Thoracic aorta (tissue), 2 donors: ENCODE data around the gene CEP68. TPM values are rescaled to one million over a fixed set of nuclear protein-coding genes. Genes with fewer than 3 reads are reported as not detected.
"Not testable (repeated sequence)": the region's sequence is repeated elsewhere in the genome, so short reads cannot be mapped to it uniquely, and the experiment has no call there.

Source experiments
- ATAC-seq: fragments of 150-250 bp; one replicate; pipeline ENCODE4 v1.8.0; 2017; ENCODE audit warnings: low read depth; ENCODE audit not compliant: insufficient number of reproducible peaks, low FRiP score
- DNase-seq: peaks from one replicate; pipeline ENCODE4 v3.0.0-alpha.2; 2020; ENCODE audit warnings: low spot score
- H3K27ac ChIP-seq, 2 donors: fragments of 200-600 bp; sonication (generic); 1 replicate in 1 of 2; 2 replicates in 1 of 2; pipeline ENCODE4 v1.5.1; 2016; ENCODE audit warnings: mild to moderate bottlenecking in 2 of 2, moderate library complexity in 2 of 2
- H3K27me3 ChIP-seq: fragments of 200-600 bp; sonication (generic); replicated peaks from 2 replicates; pipeline ENCODE4 v1.6.0; 2016; ENCODE audit warnings: mild to moderate bottlenecking; ENCODE audit not compliant: insufficient read depth
- H3K36me3 ChIP-seq: fragments of 200-600 bp; sonication (generic); one replicate; pipeline ENCODE4 v1.5.1; 2016
- H3K4me1 ChIP-seq, 2 donors: fragments of 200-600 bp; sonication (generic); 1 replicate in 1 of 2; 2 replicates in 1 of 2; pipeline versions ENCODE4 v1.5.1 to v1.6.0; 2016; ENCODE audit warnings: low read depth in 2 of 2, mild to moderate bottlenecking in 1 of 2; ENCODE audit not compliant: control insufficient read depth in 1 of 2
- H3K4me3 ChIP-seq: fragments of 200-600 bp; sonication (generic); 2 replicates; pipeline ENCODE4 v1.5.1; 2016; ENCODE audit warnings: mild to moderate bottlenecking
- H3K9me3 ChIP-seq: fragments of 200-600 bp; sonication (generic); 2 replicates; pipeline ENCODE4 v1.5.1; 2016
- total RNA-seq, 2 donors: library from RNA; depleted of rRNA; stranded (reverse); fragments of >200 nt; gene quantifications; one replicate each; pipeline versions ENCODE4 v1.1.0 to v1.2.3, GENCODE V29; 2016
- TF ChIP-seq, protein P1 (sequence below): fragments of 200-600 bp; sonication (generic); IDR thresholded peaks from one replicate; pipeline ENCODE4 v1.5.1; 2019; ENCODE audit warnings: antibody characterized with exemption

The CEP68 gene
- total RNA-seq, 2 donors from 2014 or later, result 28.8 to 31.3 TPM

DNA sequence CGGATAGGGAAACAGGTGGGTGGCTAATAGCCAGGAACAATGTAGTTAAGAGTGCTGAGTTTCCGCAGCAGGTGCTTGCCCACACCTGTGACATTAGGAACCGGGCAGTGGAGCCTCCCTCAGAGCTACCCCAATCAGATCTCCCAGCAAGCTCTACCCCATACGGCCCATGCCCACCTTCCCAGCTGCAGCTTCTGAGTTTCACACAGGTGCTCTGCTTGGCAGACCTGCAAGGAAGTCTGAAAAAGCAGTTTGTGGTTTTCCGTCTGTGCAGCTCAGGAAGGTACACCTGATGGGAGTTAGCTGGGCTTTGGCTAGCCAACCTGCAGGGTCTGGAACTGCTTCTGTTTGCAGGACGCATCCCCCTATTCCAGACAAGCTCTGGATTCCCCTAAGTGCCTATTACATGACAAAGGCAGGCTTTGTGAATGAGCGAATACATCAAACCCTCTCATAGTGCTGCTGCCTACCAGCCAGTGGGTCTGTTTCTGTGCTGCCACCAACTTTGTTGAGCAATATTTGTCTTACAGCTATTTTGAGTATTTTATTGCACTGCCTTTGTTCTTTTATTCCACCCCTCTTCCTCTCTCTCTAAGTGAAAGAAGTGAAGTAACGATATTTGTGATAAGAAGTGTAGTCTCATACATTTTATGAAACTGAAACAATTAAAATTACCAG lies 24.7 kb upstream of the CEP68 start:
- H3K27me3 ChIP-seq, result no peaks in the 10 kb centered on the region
- H3K9me3 ChIP-seq, result no peaks in the 10 kb centered on the region
- H3K36me3 ChIP-seq, result no peaks in the 10 kb centered on the region
- TF ChIP-seq, protein P1, sequence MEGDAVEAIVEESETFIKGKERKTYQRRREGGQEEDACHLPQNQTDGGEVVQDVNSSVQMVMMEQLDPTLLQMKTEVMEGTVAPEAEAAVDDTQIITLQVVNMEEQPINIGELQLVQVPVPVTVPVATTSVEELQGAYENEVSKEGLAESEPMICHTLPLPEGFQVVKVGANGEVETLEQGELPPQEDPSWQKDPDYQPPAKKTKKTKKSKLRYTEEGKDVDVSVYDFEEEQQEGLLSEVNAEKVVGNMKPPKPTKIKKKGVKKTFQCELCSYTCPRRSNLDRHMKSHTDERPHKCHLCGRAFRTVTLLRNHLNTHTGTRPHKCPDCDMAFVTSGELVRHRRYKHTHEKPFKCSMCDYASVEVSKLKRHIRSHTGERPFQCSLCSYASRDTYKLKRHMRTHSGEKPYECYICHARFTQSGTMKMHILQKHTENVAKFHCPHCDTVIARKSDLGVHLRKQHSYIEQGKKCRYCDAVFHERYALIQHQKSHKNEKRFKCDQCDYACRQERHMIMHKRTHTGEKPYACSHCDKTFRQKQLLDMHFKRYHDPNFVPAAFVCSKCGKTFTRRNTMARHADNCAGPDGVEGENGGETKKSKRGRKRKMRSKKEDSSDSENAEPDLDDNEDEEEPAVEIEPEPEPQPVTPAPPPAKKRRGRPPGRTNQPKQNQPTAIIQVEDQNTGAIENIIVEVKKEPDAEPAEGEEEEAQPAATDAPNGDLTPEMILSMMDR, result no peak
- H3K4me1 ChIP-seq, result peaks cover 0 to 23% of the 10 kb centered on the region in 2 donors
- peak overlapping the region in 1 of 2 donors; percentile 8 for H3K27ac ChIP-seq
- H3K4me3 ChIP-seq, result peak overlapping the region; percentile 8
- DNase-seq (no peak), ATAC-seq (no peak)

DNA sequence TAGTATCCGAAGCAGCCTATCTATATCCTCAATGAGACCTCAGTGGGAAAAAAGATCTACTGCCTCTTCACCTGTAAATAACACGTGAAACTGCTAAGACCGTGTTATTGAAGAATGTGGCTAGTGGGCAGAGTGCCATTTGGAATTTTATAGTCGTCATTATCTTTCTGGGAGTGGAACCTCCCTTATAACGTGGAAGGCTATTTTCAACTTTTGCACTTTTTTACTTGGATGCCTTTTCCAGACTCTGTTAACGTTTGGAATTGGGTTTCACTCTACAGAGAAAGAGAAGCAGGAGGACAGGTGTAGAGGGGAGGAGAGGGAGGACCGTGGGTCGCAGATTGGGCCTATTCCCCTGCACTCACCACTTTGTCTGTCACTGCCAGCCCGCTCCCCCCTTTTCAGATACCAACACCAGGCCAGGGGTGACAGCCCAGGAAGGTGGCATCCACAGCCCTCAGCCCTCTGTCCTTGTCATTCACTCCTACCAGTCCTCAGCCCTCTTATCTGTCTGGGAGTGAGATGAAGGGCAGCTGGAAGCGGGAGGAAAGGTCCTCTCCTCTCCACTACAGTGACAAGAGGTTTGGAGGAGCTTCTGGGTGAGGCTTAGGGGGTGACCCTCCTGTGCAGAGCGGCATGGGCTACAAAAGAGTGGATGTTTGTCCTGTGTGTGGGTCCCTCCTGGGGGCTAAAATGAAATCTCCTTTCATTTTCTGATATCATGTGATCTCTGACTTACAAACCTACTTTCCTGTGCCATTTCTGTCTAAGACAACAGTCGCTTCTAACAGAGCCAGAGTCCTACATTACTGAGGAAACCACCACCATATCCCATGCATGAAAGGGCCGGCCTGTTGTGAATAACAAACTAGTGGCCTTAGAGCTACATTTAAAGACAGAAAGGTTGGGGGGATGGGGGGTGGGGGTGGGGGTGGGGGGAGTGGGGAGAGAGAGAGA lies 23.9 kb upstream of the CEP68 start:
- TF ChIP-seq, protein P1, result no peak
- Histone ChIP-seq H3K4me3 (peak overlapping the region; percentile 8), H3K27ac (peak overlapping the region in 1 of 2 donors; percentile 8), H3K27me3 (no peaks in the 10 kb centered on the region), H3K4me1 (peaks cover 0 to 23% of the 10 kb centered on the region in 2 donors), H3K9me3 (no peaks in the 10 kb centered on the region), H3K36me3 (no peaks in the 10 kb centered on the region)
- no peak for ATAC-seq
- DNase-seq, result no peak

DNA sequence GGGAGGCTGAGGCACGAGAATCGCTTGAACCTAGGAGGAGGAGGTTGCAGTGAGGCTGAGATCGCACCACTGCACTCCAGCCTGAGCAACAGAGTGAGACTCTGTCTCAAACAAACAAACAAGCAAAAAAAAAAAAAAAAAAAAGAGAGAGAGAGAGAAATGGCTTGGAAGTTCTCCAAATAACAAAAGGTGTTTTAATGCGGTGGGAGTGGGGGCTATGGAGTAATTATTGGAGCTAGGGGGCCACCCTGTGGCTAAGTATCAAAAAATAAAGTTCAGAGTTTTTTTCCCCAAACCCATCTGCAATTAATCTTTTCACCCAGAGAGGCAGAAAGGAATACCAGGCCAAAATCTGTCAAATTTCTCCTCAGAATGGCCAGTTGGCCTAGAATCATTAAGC lies 23.0 kb upstream of the CEP68 start:
- Histone ChIP-seq H3K9me3 (no peaks in the 10 kb centered on the region), H3K4me1 (peaks cover 0 to 15% of the 10 kb centered on the region in 2 donors), H3K27ac (no peak overlapping the region), H3K27me3 (no peaks in the 10 kb centered on the region), H3K4me3 (no peak overlapping the region), H3K36me3 (no peaks in the 10 kb centered on the region)
- TF ChIP-seq, protein P1, result no peak
- DNase-seq, result no peak
- no peak for ATAC-seq

DNA sequence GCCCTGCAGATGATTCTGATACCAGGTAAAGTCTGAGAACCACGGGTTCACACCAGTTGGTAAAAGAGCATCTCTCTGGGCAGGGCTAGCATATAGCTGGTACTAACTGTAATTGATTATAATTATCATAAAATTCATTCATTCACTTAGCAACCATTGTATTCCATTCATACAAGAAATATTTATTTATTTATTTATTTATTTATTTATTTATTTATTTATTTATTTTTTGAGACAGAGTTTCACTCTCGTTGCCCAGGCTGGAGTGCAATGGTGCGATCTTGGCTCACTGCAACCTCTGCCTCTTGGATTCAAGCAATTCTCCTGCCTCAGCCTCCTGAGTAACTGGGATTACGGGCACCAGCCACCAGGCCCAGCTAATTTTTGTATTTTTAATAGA lies 22.5 kb upstream of the CEP68 start:
- not testable (repeated sequence) for H3K9me3 ChIP-seq, DNase-seq, ATAC-seq, H3K27me3 ChIP-seq, H3K36me3 ChIP-seq, H3K27ac ChIP-seq, H3K4me3 ChIP-seq
- H3K4me1 ChIP-seq, result peaks cover 0 to 14% of the 10 kb centered on the region in 2 donors

DNA sequence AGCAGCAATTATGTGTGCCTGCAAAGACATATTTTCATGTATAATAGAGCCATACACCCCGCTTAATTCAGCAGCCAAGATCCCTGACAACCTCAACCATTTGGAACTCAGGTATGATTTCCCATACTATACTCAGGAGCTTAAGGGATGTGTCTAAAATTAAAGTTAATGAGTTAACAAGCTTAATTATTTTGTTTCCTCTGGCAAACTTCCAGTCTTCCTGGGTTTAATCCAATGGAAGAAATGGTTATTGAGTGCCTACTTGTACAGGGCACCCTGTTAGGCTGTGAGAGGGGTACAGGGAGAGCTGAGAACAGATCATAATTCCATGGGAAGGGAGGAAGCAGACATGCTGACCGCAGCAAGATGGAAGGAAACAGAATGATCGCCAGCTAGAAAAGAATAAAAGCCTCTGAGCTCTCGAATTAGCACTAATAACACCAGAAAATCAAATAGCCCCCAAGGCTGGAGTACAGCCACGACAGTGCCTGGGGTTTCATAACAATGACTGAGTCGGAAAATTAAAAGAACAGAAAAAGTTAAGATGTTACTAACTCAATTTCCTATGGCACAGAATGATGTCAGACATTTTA lies 20.8 kb upstream of the CEP68 start:
- Histone ChIP-seq H3K4me3 (no peak overlapping the region), H3K36me3 (no peaks in the 10 kb centered on the region), H3K27me3 (no peaks in the 10 kb centered on the region), H3K9me3 (no peaks in the 10 kb centered on the region), H3K4me1 (peaks cover 0 to 14% of the 10 kb centered on the region in 2 donors), H3K27ac (no peak overlapping the region)
- DNase-seq, result no peak
- TF ChIP-seq, protein P1, result no peak
- ATAC-seq, result no peak
